Prostate gland (tissue), 2 donors: ENCODE measurements around the gene SRMS. TPM values are rescaled to one million over a fixed set of nuclear protein-coding genes. Genes with fewer than 3 reads are reported as not detected.

ENCODE experiments used
- DNase-seq: peaks from one replicate; pipeline ENCODE4 v3.0.0-alpha.2; 2019; ENCODE audit warnings: low spot score
- H3K27ac ChIP-seq, 2 donors: fragments of 200-600 bp; sonication (generic); 2 replicates each; pipeline ENCODE4 v1.5.1; 2017 to 2019
- H3K27me3 ChIP-seq: fragments of 200-600 bp; sonication (generic); replicated peaks from 2 replicates; pipeline ENCODE4 v1.5.1; 2019; ENCODE audit not compliant: insufficient read depth
- H3K36me3 ChIP-seq, 2 donors: fragments of 200-600 bp; sonication (generic); 1 replicate in 1 of 2; 2 replicates in 1 of 2; pipeline versions ENCODE4 v1.5.1 to v1.8.1; 2017 to 2019
- H3K4me1 ChIP-seq: fragments of 200-600 bp; sonication (generic); replicated peaks from 2 replicates; pipeline ENCODE4 v1.5.1; 2019
- H3K4me3 ChIP-seq, 2 donors: fragments of 200-600 bp; sonication (generic); 2 replicates each; pipeline ENCODE4 v1.5.1; 2017 to 2019
- H3K9me3 ChIP-seq: fragments of 200-600 bp; sonication (generic); 2 replicates; pipeline ENCODE4 v1.5.1; 2017
- CTCF ChIP-seq, 4 experiments: fragments of 200-600 bp in 2 of 4; fragments of 450-650 bp in 2 of 4; sonication (generic) in 2 of 4; IDR thresholded peaks; 1 replicate in 3 of 4; 2 replicates in 1 of 4; pipeline ENCODE4 v1.5.1; 2016 to 2019; ENCODE audit warnings: antibody characterized with exemption in 4 of 4, mild to moderate bottlenecking in 2 of 4, moderate library complexity in 2 of 4
- POLR2A ChIP-seq: fragments of 450-650 bp; IDR thresholded peaks from one replicate; pipeline ENCODE4 v1.6.1; 2016; ENCODE audit warnings: antibody characterized with exemption, mild to moderate bottlenecking
- POLR2AphosphoS5 ChIP-seq: sonication (generic); formaldehyde crosslinking; IDR thresholded peaks from one replicate; pipeline ENCODE4 v1.6.1; 2017; ENCODE audit warnings: antibody characterized with exemption
- WGBS: methylation state at CpG from one replicate; pipeline ENCODE4 v1.1.5; 2018; 5-methylcytosine and 5-hydroxymethylcytosine counted together
- intact Hi-C: fragments of 100-400 bp; cut with DNase I; formaldehyde crosslinking; loops from one replicate; pipeline ENCODE4 v1.14.2; 2022
- total RNA-seq, 2 donors: library from RNA; depleted of rRNA; stranded (reverse); fragments of >200 nt; gene quantifications; one replicate each; pipeline ENCODE4 v1.1.0, GENCODE V29; 2016

The SRMS gene
- total RNA-seq, 2 donors from 2014 or later: 0.34 to 1.6 TPM

- H3K27me3 ChIP-seq: no peaks in the 10 kb centered on the region
- TF ChIP-seq POLR2A (no peak), POLR2AphosphoS5 (no peak), CTCF (IDR thresholded peaks at IDR 0.05) (no peak)
- H3K4me1 ChIP-seq: no peaks in the 10 kb centered on the region
- no peak overlapping the region for H3K27ac ChIP-seq
- no peak for DNase-seq
- 88% methylated on average over 42 of the region's 43 CpGs for WGBS
- peaks cover 0 to 5% of the 10 kb centered on the region in 2 donors for H3K36me3 ChIP-seq
- no peaks in the 10 kb centered on the region for H3K9me3 ChIP-seq
- no peak overlapping the region for H3K4me3 ChIP-seq
- intact Hi-C loops: no loop called here
These were observed 18.3 kb upstream of the SRMS start for GRCh38 chr20:63565699-63566335.

GRCh38 chr20:63565021-63565698 is 17.6 kb upstream of the SRMS start:
- intact Hi-C loops: no loop called here
- Histone ChIP-seq H3K27me3 (no peaks in the 10 kb centered on the region), H3K27ac (no peak overlapping the region), H3K9me3 (no peaks in the 10 kb centered on the region), H3K4me1 (no peaks in the 10 kb centered on the region), H3K4me3 (no peak overlapping the region), H3K36me3 (peaks cover 4 to 5% of the 10 kb centered on the region in 2 donors)
- DNase-seq: no peak
- WGBS: 95% methylated on average over 60 of the region's 61 CpGs
- TF ChIP-seq CTCF (IDR thresholded peaks at IDR 0.05): no peak
- no peak for TF ChIP-seq POLR2AphosphoS5
- TF ChIP-seq POLR2A: no peak

DNA sequence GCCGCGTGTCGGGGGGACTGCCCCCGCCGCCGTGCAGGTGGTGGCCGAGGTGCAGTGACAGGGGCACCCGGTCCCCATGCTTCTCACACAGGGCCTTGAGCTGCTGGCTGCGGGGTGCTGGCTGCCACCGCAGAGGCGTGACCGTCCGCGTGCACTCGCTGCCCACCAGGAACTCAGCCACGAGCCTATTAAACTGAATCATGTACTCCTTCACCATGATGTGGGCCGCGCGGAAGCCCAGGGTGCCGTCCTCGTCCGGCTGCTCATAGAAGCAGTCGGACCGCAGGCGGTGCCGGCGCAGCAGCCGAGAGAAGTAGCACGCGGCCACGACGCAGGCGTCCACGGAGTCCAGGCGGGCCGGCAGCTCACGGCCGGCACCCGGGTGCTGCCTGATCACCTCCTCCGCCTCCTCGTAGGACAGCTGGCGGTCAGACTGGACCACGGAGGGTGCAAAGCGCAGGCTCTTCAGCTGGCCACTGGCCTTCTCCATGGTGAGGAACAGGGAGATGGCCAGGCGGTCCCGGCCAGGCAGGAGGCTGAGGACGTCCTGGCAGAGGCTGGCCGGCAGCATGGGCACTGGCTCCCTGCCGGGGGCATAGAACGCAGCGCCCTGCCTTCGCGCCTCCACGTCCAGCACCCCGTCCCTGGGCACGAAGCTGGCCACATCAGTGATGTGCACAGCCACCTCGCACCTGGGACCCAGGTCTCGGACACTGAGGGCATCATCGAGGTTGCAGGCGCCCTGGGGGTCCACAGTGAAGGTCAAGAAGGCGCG is 16.7 kb upstream of the SRMS start:
- Histone ChIP-seq H3K27ac (no peak overlapping the region), H3K27me3 (no peaks in the 10 kb centered on the region), H3K4me1 (no peaks in the 10 kb centered on the region), H3K9me3 (no peaks in the 10 kb centered on the region), H3K36me3 (peaks cover 4 to 5% of the 10 kb centered on the region in 2 donors), H3K4me3 (no peak overlapping the region)
- TF ChIP-seq POLR2AphosphoS5 (no peak), CTCF (IDR thresholded peaks at IDR 0.05) (no peak), POLR2A (no peak)
- 93% methylated on average over 62 of the region's 62 CpGs for WGBS
- no peak for DNase-seq
- intact Hi-C loops: no loop called here

GRCh38 chr20:63563225-63563935 is 15.8 kb upstream of the SRMS start:
- no peak overlapping the region for H3K4me3 ChIP-seq
- WGBS: 92% methylated on average over 39 of the region's 55 CpGs
- DNase-seq: no peak
- TF ChIP-seq POLR2A: no peak
- no peak for TF ChIP-seq CTCF (IDR thresholded peaks at IDR 0.05)
- no peak for TF ChIP-seq POLR2AphosphoS5
- no peaks in the 10 kb centered on the region for H3K27me3 ChIP-seq
- no peak overlapping the region for H3K27ac ChIP-seq
- intact Hi-C loops: no loop called here
- peaks cover 4 to 5% of the 10 kb centered on the region in 2 donors for H3K36me3 ChIP-seq
- no peaks in the 10 kb centered on the region for H3K9me3 ChIP-seq
- H3K4me1 ChIP-seq: no peaks in the 10 kb centered on the region
